Esophagus muscularis mucosa (tissue), 4 donors: ENCODE measurements around the gene MEF2D. TPM values are rescaled to one million over a fixed set of nuclear protein-coding genes. Genes with fewer than 3 reads are reported as not detected.

Source experiments
- DNase-seq: peaks from one replicate; pipeline ENCODE4 v3.0.0-alpha.2; 2017; ENCODE audit errors: extremely low spot score
- H3K27ac ChIP-seq, 4 donors: fragments of 200-600 bp; sonication (generic); replicated peaks in 1 of 4; 1 replicate in 3 of 4; 2 replicates in 1 of 4; pipeline ENCODE4 v1.5.1; 2016 to 2019; ENCODE audit warnings: mild to moderate bottlenecking in 1 of 4
- H3K27me3 ChIP-seq, 4 donors: fragments of 200-600 bp; sonication (generic); one replicate each; pipeline versions ENCODE4 v1.5.1 to v1.6.0; 2016 to 2019
- H3K36me3 ChIP-seq, 4 donors: fragments of 200-600 bp; sonication (generic); one replicate each; pipeline ENCODE4 v1.5.1; 2016 to 2019
- H3K4me1 ChIP-seq, 4 donors: fragments of 200-600 bp; sonication (generic); one replicate each; pipeline ENCODE4 v1.5.1; 2016 to 2019
- H3K4me3 ChIP-seq, 4 donors: fragments of 200-600 bp; sonication (generic); 1 replicate in 2 of 4; 2 replicates in 2 of 4; pipeline ENCODE4 v1.5.1; 2016 to 2019; ENCODE audit warnings: mild to moderate bottlenecking in 4 of 4, moderate library complexity in 1 of 4
- H3K9me3 ChIP-seq, 4 donors: fragments of 200-600 bp; sonication (generic); 1 replicate in 3 of 4; 2 replicates in 1 of 4; pipeline ENCODE4 v1.5.1; 2016 to 2019
- CTCF ChIP-seq, 3 experiments: fragments of 200-600 bp in 2 of 3; fragments of 450-650 bp in 1 of 3; sonication (generic) in 2 of 3; IDR thresholded peaks; one replicate each; pipeline ENCODE4 v1.5.1; 2017 to 2019; ENCODE audit warnings: antibody characterized with exemption in 3 of 3, mild to moderate bottlenecking in 2 of 3, moderate library complexity in 1 of 3
- EP300 ChIP-seq: sonication (generic); formaldehyde crosslinking; IDR thresholded peaks from one replicate; pipeline ENCODE4 v1.6.1; 2017; ENCODE audit warnings: antibody characterized with exemption
- POLR2A ChIP-seq: fragments of 450-650 bp; IDR thresholded peaks from one replicate; pipeline ENCODE4 v1.6.1; 2017; ENCODE audit warnings: antibody characterized with exemption, moderate library complexity, mild to moderate bottlenecking, low read depth
- POLR2AphosphoS5 ChIP-seq, 2 donors: sonication (generic); formaldehyde crosslinking; IDR thresholded peaks; one replicate each; pipeline ENCODE4 v1.6.1; 2017; ENCODE audit warnings: antibody characterized with exemption in 2 of 2
- WGBS: methylation state at CpG from one replicate; pipeline ENCODE4 v1.1.5; 2018; 5-methylcytosine and 5-hydroxymethylcytosine counted together
- intact Hi-C: fragments of 100-400 bp; cut with DNase I; formaldehyde crosslinking; loops from one replicate; pipeline ENCODE4 v1.15.1; 2023
- total RNA-seq, 4 donors: library from RNA; depleted of rRNA; stranded (reverse); fragments of >200 nt; gene quantifications; one replicate each; pipeline versions ENCODE4 v1.1.0 to v1.2.1, GENCODE V29; 2016

The MEF2D gene
- total RNA-seq, 4 donors from 2014 or later: 78.0 to 138 (median 115) TPM

- Histone ChIP-seq H3K9me3 (no peaks in the 10 kb centered on the region), H3K27ac (peak overlapping the region in 3 of 4 donors; percentile 34 to 47 (median 42)), H3K27me3 (no peaks in the 10 kb centered on the region), H3K4me1 (peaks cover 88 to 100% (median 100%) of the 10 kb centered on the region in 4 donors), H3K36me3 (peaks cover 44 to 62% (median 52%) of the 10 kb centered on the region in 4 donors), H3K4me3 (no peak overlapping the region)
- DNase-seq: no peak
- intact Hi-C loops: loop anchor here (10.0 kb wide), 1 partner anchor 111 kb away; the partner anchor contains the start of gene NAXE
- no peak for TF ChIP-seq EP300
- TF ChIP-seq CTCF (IDR thresholded peaks at IDR 0.05): no peak
- TF ChIP-seq POLR2A: no peak
- TF ChIP-seq POLR2AphosphoS5 (IDR thresholded peaks at IDR 0.05): no peak
- WGBS: 80% methylated on average over 2 of the region's 2 CpGs
Observed at GRCh38 chr1:156483397-156483796, 17.2 kb downstream of the MEF2D start.

DNA sequence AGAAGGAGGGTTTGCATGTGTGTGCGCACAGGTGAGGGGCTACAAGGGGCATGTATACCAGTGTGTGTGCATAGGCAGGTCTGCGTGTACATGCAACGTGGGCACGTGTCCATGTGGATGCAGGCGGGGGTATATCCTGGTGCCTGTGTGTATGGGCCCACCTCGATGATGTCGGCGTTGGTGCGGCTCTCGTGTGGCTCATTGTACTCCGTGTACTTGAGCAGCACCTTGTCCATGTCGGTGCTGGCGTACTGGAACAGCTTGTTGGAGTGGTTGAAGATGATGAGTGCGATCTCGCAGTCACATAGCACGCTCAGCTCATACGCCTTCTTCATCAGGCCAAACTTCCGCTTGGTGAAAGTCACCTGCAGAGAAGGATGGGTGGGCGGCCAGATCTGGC, 18.3 kb downstream of the MEF2D start:
- Histone ChIP-seq H3K9me3 (no peaks in the 10 kb centered on the region), H3K4me3 (no peak overlapping the region), H3K4me1 (peaks cover 88 to 100% (median 100%) of the 10 kb centered on the region in 4 donors), H3K27me3 (no peaks in the 10 kb centered on the region), H3K36me3 (peaks cover 48 to 66% (median 63%) of the 10 kb centered on the region in 4 donors), H3K27ac (peak overlapping the region in 1 of 4 donors; percentile 47)
- WGBS: 93% methylated on average over 19 of the region's 19 CpGs
- intact Hi-C loops: loop anchor here (10.0 kb wide), 1 partner anchor 113 kb away; the partner anchor contains the start of gene NAXE
- TF ChIP-seq CTCF (IDR thresholded peaks at IDR 0.05): no peak
- no peak for TF ChIP-seq POLR2AphosphoS5 (IDR thresholded peaks at IDR 0.05)
- TF ChIP-seq POLR2A: no peak
- TF ChIP-seq EP300: no peak
- no peak for DNase-seq

GRCh38 chr1:156481527-156481926, 19.0 kb downstream of the MEF2D start:
- intact Hi-C loops: loop anchor here (10.0 kb wide), 1 partner anchor 113 kb away; the partner anchor contains the start of gene NAXE
- Histone ChIP-seq H3K27ac (peak overlapping the region; percentile 87 to 100 (median 91)), H3K36me3 (peaks cover 48 to 73% (median 70%) of the 10 kb centered on the region in 4 donors), H3K9me3 (no peaks in the 10 kb centered on the region), H3K27me3 (no peaks in the 10 kb centered on the region), H3K4me1 (peaks cover 90 to 100% (median 100%) of the 10 kb centered on the region in 4 donors), H3K4me3 (no peak overlapping the region)
- WGBS: 84% methylated on average over 5 of the region's 5 CpGs
- no peak for DNase-seq
- TF ChIP-seq CTCF (IDR thresholded peaks at IDR 0.05) (no peak), POLR2A (no peak), EP300 (no peak), POLR2AphosphoS5 (IDR thresholded peaks at IDR 0.05) (no peak)

DNA sequence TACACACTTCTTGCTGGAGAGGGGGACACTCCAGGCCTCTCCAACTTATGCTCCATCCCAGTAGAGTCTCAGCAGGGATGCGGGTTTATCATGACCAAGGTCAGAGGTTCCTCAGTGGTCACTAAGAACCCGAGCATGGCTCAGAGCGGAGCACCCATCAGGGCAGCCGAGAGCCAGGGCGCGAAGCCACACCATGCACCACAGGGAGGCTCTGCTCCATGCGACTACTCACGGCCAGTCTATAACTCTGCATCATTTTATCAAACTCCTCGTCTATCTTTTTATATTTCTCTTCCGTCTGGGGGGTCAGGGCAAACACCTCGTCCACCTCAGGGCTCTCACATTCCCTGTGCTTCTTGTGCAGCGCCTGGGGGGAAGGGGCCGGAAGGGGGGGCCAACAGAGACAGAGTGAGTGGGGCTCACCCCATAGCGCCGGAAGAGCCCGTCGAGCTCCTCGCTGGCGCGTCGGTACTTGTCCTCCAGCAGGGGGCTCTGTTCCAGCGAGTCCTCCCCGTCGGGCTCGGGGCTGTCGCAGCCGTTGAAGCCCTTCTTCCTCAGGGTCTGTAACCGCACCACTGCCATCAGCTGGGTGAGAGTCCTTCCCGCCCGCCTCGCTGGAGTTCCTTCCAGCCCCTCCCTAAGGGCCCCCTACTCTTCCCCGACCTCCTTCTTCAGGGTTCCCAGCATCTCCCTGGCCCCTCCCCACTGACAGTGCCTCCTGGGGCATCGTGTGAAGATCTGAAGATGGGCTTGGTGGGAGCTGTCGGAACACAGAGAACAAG, 20.0 kb downstream of the MEF2D start:
- Histone ChIP-seq H3K36me3 (peaks cover 48 to 83% (median 78%) of the 10 kb centered on the region in 4 donors), H3K9me3 (no peaks in the 10 kb centered on the region), H3K27me3 (no peaks in the 10 kb centered on the region), H3K4me3 (no peak overlapping the region), H3K4me1 (peaks cover 93 to 100% (median 100%) of the 10 kb centered on the region in 4 donors), H3K27ac (peak overlapping the region; percentile 87 to 100 (median 91))
- WGBS: 44% methylated on average over 25 of the region's 34 CpGs
- TF ChIP-seq CTCF (IDR thresholded peaks at IDR 0.05): peak; percentile 57 to 75 (median 59)
- TF ChIP-seq POLR2AphosphoS5 (IDR thresholded peaks at IDR 0.05): peak; percentile 32 to 51
- no peak for TF ChIP-seq EP300
- DNase-seq: no peak
- intact Hi-C loops: loop anchor here (10.0 kb wide), 1 partner anchor 114 kb away; the partner anchor contains the start of gene NAXE
